Progenitor cell of endocrine pancreas (in vitro differentiated cells): Measurements from ENCODE around the gene APBB2. TPM values are rescaled to one million over a fixed set of nuclear protein-coding genes. Genes with fewer than 3 reads are reported as not detected.

Experiments
- DNase-seq: peaks from one replicate; pipeline ENCODE4 v3.0.0; 2021; ENCODE audit warnings: low spot score; ENCODE audit not compliant: unreplicated experiment
- H3K27ac Mint-ChIP-seq: 2 replicates; pipeline ENCODE4 v1.8.0; 2021; ENCODE audit warnings: mild to moderate bottlenecking, moderate library complexity, mixed read lengths
- H3K27me3 Mint-ChIP-seq: 2 replicates; pipeline ENCODE4 v1.8.0; 2021; ENCODE audit warnings: mixed read lengths
- H3K36me3 Mint-ChIP-seq: 2 replicates; pipeline ENCODE4 v1.8.0; 2022; ENCODE audit warnings: mixed read lengths; ENCODE audit not compliant: insufficient read depth
- H3K4me1 Mint-ChIP-seq: 2 replicates; pipeline ENCODE4 v1.8.0; 2021; ENCODE audit warnings: low read depth, mixed read lengths
- H3K4me3 Mint-ChIP-seq: 2 replicates; pipeline ENCODE4 v1.8.0; 2021; ENCODE audit warnings: low read depth, mild to moderate bottlenecking, moderate library complexity, mixed read lengths
- H3K9me3 Mint-ChIP-seq: 2 replicates; pipeline ENCODE4 v1.8.0; 2021; ENCODE audit warnings: low read depth, mixed read lengths
- CTCF ChIP-seq: fragments of 200-600 bp; sonication (generic); IDR thresholded peaks from one replicate; pipeline ENCODE4 v1.5.0; 2021; ENCODE audit warnings: antibody characterized with exemption, mild to moderate bottlenecking; ENCODE audit not compliant: unreplicated experiment
- total RNA-seq: library from RNA; stranded (reverse); gene quantifications from 2 replicates; pipeline ENCODE4 v1.2.1, GENCODE V29; 2021

APBB2 gene
- total RNA-seq, 1 donor from 2014 or later: 61.7 TPM

- no peak overlapping the region for H3K4me3 Mint-ChIP-seq
- H3K4me1 Mint-ChIP-seq: peaks cover 42% of the 10 kb centered on the region
- H3K36me3 Mint-ChIP-seq: peaks cover 12% of the 10 kb centered on the region
- no peak for TF ChIP-seq CTCF
- no peaks in the 10 kb centered on the region for H3K27me3 Mint-ChIP-seq
- no peaks in the 10 kb centered on the region for H3K9me3 Mint-ChIP-seq
- peak overlapping the region; percentile 77 for H3K27ac Mint-ChIP-seq
- no peak for DNase-seq
Observed at GRCh38 chr4:41142376-41143310, 71.7 kb downstream of the APBB2 start.

- Mint-ChIP-seq H3K9me3 (no peaks in the 10 kb centered on the region), H3K27me3 (no peaks in the 10 kb centered on the region)
- DNase-seq: no peak
Observed at GRCh38 chr4:41141900-41142299, 72.4 kb downstream of the APBB2 start.

GRCh38 chr4:41140410-41140809 lies 73.9 kb downstream of the APBB2 start:
- Mint-ChIP-seq H3K4me1 (peaks cover 42% of the 10 kb centered on the region), H3K9me3 (no peaks in the 10 kb centered on the region), H3K4me3 (no peak overlapping the region), H3K27ac (no peak overlapping the region), H3K27me3 (no peaks in the 10 kb centered on the region), H3K36me3 (peaks cover 15% of the 10 kb centered on the region)
- TF ChIP-seq CTCF: no peak
- DNase-seq: no peak

More at GRCh38 chr4:41141900-41142299, 72.4 kb downstream of the APBB2 start:
- Mint-ChIP-seq H3K36me3 (peaks cover 15% of the 10 kb centered on the region), H3K27ac (no peak overlapping the region), H3K4me3 (no peak overlapping the region), H3K4me1 (peaks cover 38% of the 10 kb centered on the region)
- no peak for TF ChIP-seq CTCF

GRCh38 chr4:41137879-41138278 lies 76.5 kb downstream of the APBB2 start:
- no peak for DNase-seq
- H3K4me1 Mint-ChIP-seq: peaks cover 43% of the 10 kb centered on the region
- no peak overlapping the region for H3K4me3 Mint-ChIP-seq
- H3K27me3 Mint-ChIP-seq: no peaks in the 10 kb centered on the region
- no peak for TF ChIP-seq CTCF
- H3K9me3 Mint-ChIP-seq: no peaks in the 10 kb centered on the region
- H3K27ac Mint-ChIP-seq: no peak overlapping the region
- H3K36me3 Mint-ChIP-seq: peaks cover 15% of the 10 kb centered on the region

- Mint-ChIP-seq H3K4me1 (peaks cover 51% of the 10 kb centered on the region), H3K27ac (peak overlapping the region; percentile 54), H3K9me3 (no peaks in the 10 kb centered on the region), H3K36me3 (peaks cover 11% of the 10 kb centered on the region), H3K27me3 (no peaks in the 10 kb centered on the region), H3K4me3 (no peak overlapping the region)
- no peak for DNase-seq
- TF ChIP-seq CTCF: no peak
Observed at GRCh38 chr4:41136456-41136855, 77.9 kb downstream of the APBB2 start.
